ENCODE results near the gene FALEC. TPM values are rescaled to one million over a fixed set of nuclear protein-coding genes. Genes with fewer than 3 reads are reported as not detected.

Gene FALEC
- polyA plus RNA-seq, 1 experiment, result not detected

DNA sequence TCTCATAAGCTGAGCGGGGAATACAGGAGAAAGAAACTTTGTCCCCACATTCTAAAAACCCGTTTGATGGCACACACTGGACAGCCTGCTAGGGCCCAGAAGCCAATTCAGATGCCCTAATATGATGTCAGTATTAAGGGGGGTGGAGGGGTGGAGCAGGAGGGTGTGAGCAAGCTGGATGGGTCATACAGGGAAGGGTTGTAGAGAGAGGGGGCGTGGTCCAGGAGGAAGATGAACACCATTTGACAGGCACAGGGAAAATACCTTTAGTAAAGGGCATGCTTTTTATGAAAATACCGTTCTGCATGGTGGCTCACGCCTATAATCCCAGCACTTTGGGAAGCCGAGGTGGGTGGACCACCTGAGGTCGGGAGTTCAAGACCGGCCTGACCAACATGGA is 22.4 kb upstream of the FALEC start:
- H3K4me3 ChIP-seq (ENCODE audit: low read depth, low read length), result no peak overlapping the region
- H3K27me3 ChIP-seq (ENCODE audit: control insufficient read depth, insufficient read depth, low read length), result no peaks in the 10 kb centered on the region
- H3K36me3 ChIP-seq (ENCODE audit: control insufficient read depth, insufficient read depth, low read length), result peaks cover 9% of the 10 kb centered on the region
- ChIA-PET POLR2A (no interaction called here), CTCF (interaction anchor here (0.9 to 1.2 kb wide), 3 partner anchors 40 to 68 kb away, joined by 3 read pairs; partner anchors contain the start of gene ADAMTSL4)
- TF ChIP-seq, protein P1, sequence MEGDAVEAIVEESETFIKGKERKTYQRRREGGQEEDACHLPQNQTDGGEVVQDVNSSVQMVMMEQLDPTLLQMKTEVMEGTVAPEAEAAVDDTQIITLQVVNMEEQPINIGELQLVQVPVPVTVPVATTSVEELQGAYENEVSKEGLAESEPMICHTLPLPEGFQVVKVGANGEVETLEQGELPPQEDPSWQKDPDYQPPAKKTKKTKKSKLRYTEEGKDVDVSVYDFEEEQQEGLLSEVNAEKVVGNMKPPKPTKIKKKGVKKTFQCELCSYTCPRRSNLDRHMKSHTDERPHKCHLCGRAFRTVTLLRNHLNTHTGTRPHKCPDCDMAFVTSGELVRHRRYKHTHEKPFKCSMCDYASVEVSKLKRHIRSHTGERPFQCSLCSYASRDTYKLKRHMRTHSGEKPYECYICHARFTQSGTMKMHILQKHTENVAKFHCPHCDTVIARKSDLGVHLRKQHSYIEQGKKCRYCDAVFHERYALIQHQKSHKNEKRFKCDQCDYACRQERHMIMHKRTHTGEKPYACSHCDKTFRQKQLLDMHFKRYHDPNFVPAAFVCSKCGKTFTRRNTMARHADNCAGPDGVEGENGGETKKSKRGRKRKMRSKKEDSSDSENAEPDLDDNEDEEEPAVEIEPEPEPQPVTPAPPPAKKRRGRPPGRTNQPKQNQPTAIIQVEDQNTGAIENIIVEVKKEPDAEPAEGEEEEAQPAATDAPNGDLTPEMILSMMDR (IDR thresholded peaks at IDR 0.05; ENCODE audit: insufficient read depth, low read depth, low read length), result no peak
- no peak for DNase-seq (ENCODE audit: low read depth)

DNA sequence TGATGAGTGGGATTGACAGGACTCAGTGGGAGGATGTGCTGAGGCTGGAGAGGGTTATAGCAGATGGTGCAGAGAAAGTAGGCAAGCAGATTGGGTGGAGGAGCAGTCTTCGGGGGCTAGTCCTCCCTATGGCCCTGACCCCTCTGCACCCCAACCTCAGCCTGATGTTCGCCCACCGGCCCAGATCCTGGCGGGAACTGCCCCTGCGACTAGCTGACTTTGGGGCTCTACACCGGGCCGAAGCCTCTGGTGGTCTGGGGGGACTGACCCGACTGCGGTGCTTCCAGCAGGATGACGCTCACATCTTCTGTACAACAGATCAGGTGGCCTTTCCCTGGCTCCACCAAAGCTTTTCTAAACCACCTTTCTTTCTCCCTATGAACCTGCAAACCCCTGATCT is 17.2 kb upstream of the FALEC start:
- peaks cover 6% of the 10 kb centered on the region for H3K36me3 ChIP-seq (ENCODE audit: control insufficient read depth, insufficient read depth, low read length)
- DNase-seq (ENCODE audit: low read depth), result no peak
- CTCF ChIA-PET, result interaction anchor here (0.8 to 2.1 kb wide), 3 partner anchors 9 to 35 kb away, joined by 3 to 7 read pairs (median 3); no protein-coding TSS in a partner anchor
- TF ChIP-seq, protein P1 (IDR thresholded peaks at IDR 0.05; ENCODE audit: insufficient read depth, low read depth, low read length), result no peak
- no peak overlapping the region for H3K4me3 ChIP-seq (ENCODE audit: low read depth, low read length)
- POLR2A ChIA-PET, result no interaction called here
- H3K27me3 ChIP-seq (ENCODE audit: control insufficient read depth, insufficient read depth, low read length), result no peaks in the 10 kb centered on the region

DNA sequence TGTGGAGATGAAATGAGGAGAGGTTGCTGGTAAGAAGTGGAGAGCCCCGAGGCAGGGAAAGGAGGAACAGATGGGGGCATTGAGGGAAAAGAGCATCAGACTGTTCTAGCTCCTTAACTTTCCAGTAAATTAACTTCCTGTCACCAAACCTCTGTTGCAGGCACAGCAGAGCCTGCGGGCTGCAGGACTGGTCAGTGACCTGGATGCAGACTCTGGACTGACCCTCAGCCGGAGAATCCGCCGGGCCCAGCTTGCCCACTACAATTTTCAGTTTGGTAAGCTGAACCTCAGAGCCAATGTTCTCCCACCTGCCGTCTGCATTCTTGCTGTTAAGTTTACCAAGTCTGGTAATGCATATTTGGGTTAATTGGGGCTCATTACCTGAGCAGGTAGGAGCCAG is 10.1 kb upstream of the FALEC start:
- peaks cover 11% of the 10 kb centered on the region for H3K36me3 ChIP-seq (ENCODE audit: control insufficient read depth, insufficient read depth, low read length)
- H3K27me3 ChIP-seq (ENCODE audit: control insufficient read depth, insufficient read depth, low read length), result no peaks in the 10 kb centered on the region
- TF ChIP-seq, protein P1 (IDR thresholded peaks at IDR 0.05; ENCODE audit: insufficient read depth, low read depth, low read length), result no peak
- no peak overlapping the region for H3K4me3 ChIP-seq (ENCODE audit: low read depth, low read length)
- ChIA-PET POLR2A (interaction anchor here (0.6 kb wide), 1 partner anchor 10 kb away, joined by 4 read pairs; the partner anchor contains the start of gene FALEC), CTCF (no interaction called here)
- DNase-seq (ENCODE audit: low read depth), result no peak

DNA sequence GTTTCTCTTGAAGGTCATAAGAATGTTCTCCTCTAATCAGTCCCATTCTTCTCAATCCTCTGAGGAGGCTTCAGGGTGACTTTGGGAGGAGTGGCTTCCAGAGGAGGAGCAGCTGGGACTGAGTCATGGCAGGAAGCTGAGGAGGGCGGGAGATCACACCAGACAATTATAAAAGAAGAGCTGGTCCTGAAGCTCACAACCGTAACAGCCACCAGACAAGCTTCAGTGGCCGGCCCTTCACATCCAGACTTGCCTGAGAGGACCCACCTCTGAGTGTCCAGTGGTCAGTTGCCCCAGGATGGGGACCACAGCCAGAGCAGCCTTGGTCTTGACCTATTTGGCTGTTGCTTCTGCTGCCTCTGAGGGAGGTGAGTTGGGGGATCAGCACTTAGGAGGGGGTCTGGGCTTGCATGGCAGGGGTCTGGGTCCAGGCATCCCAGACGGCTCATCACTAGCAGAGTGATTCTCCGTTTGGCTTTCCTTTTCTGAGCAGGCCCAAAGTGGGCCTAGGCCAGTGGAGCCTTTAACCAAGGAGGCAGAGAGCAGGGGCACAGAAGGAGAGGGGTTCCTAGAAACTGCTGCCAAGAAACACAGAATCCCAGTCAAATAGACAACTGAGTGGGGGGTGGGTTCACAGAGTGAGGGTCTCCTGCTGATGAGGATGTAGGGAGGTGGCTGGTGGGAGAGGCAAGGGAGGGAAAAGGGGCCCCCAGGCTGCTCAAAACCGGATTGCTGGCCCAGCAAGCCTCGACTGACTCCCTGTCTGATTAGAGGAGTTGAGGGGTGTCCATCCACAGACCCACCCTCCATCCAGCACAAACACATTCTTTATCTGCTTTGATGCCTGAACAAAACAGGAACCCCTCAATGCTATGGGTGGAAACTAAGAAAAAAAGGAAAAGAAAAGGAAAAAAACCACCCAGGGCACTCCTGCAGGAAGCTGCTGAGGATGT is 7.4 kb upstream of the FALEC start, which contains the start of gene ECM1:
Gene ECM1, plus strand, starts transcription at position 198 of the 953 bp plus-strand sequence. Its CDS starts 101 bp downstream, at position 299.
- H3K36me3 ChIP-seq (ENCODE audit: control insufficient read depth, insufficient read depth, low read length), result peaks cover 14% of the 10 kb centered on the region
- POLR2A ChIA-PET, result interaction anchor here (0.6 kb wide), 1 partner anchor 8 kb away, joined by 3 read pairs; no protein-coding TSS in a partner anchor
- CTCF ChIA-PET, result interaction anchor here (1.1 to 2.1 kb wide), 4 partner anchors 8 to 52 kb away, joined by 4 to 10 read pairs (median 6); no protein-coding TSS in a partner anchor
- no peaks in the 10 kb centered on the region for H3K27me3 ChIP-seq (ENCODE audit: control insufficient read depth, insufficient read depth, low read length)
- peak; percentile 53 for DNase-seq (ENCODE audit: low read depth)
- TF ChIP-seq, protein P1 (IDR thresholded peaks at IDR 0.05; ENCODE audit: insufficient read depth, low read depth, low read length), result no peak
- H3K4me3 ChIP-seq (ENCODE audit: low read depth, low read length), result peak within 1 kb of the TSS; percentile 38

DNA sequence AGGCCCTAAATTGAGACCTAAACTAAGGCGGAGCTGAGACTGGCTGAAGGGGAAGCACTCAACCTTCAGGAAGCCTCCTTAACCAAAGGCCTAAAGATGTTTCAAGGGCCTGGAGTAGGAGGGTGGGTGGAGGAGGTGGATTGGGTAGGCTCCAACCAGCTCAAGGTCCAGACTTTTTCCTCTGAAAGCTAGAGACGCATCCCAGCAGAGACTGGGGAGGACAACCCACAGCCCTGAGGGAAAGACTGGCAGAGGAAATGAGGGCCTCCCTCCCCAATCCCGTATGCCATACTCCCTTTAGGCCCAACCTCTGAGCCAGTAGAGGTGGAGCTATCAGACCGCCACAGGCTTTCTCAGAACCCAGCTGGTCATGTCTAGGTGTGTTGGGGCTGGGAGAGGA is 6.6 kb upstream of the FALEC start:
- ChIA-PET POLR2A (no interaction called here), CTCF (interaction anchor here (0.9 to 2.1 kb wide), 3 partner anchors 23 to 51 kb away, joined by 3 to 10 read pairs (median 5); no protein-coding TSS in a partner anchor)
- TF ChIP-seq, protein P1 (IDR thresholded peaks at IDR 0.05; ENCODE audit: insufficient read depth, low read depth, low read length), result no peak
- Histone ChIP-seq H3K27me3 (ENCODE audit: control insufficient read depth, insufficient read depth, low read length) (no peaks in the 10 kb centered on the region), H3K4me3 (ENCODE audit: low read depth, low read length) (peak overlapping the region; percentile 8; the same call in 1 of the 2 replicates), H3K36me3 (ENCODE audit: control insufficient read depth, insufficient read depth, low read length) (peaks cover 14% of the 10 kb centered on the region)
- DNase-seq (ENCODE audit: low read depth), result no peak

Measured in BJ (cell line).